Measurements from ENCODE around the gene ATP9A. TPM values are rescaled to one million over a fixed set of nuclear protein-coding genes. Genes with fewer than 3 reads are reported as not detected.

Gene ATP9A
- total and polyA plus RNA-seq, 2 donors (not counting 3 experiments of a cell fraction or from before 2014, with no cell fraction given), result 20.9 to 41.5 TPM

DNA sequence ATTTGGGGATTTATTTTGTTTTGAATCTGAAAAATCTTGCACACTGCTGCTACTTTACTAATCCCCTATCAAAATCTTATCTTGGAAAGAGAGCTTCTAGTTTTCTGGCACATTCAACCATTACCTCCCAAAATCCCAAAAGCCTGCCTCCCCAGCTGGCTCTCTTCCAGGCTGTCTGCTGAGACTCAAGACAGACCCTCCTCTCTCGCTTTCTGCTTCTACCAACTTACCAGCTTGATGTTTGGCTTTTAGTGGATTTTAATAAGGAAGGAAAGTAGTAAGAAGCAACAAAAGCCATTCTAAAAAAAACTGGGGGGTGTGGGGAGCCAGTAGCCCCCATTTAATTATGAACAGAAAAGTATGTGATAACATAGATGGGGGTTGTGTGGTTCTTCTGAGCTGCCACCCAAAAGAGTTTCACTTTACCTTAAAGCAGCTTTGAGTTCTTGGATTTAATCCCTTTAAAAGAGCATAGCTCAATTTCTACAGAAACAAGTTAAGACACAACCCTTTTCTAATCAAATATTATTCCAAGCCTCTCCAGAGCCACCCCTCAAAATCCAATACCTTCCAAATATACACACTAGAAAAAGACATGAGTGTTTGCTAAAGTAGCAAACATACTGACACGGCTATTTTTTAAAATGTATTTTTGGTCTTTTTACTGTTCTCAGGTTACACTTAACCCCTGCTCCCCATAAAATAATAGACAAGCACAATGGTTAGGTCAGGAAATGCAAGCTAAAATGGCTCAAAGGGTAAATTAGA is 71.7 kb downstream of the ATP9A start:
- no TSS peak for BruUV-seq (replicated peaks)

More for the DNA sequence above, 71.7 kb downstream of the ATP9A start:
- FAIRE-seq, result no peak
- Histone ChIP-seq H3K27me3 (ENCODE audit: control insufficient read depth in 2 of 2, insufficient read depth in 2 of 2, low read length in 2 of 2) (no peaks in the 10 kb centered on the region), H3K9me3 (replicated peaks; ENCODE audit: control insufficient read depth, insufficient read depth, low read length) (no peaks in the 10 kb centered on the region), H3K4me3 (replicated peaks in 1 of 3; ENCODE audit: insufficient read depth in 1 of 3, low read depth in 1 of 3, low read length in 3 of 3) (peak overlapping the region in 1 of 3 experiments; percentile 8), H3K27ac (ENCODE audit: insufficient read depth, low read depth, low read length) (peak overlapping the region; percentile 98), H3K4me1 (ENCODE audit: control insufficient read depth, extremely low read depth, insufficient read depth, low read length) (peaks cover 31% of the 10 kb centered on the region), H3K4me2 (ENCODE audit: insufficient read depth, low read length) (peak overlapping the region; percentile 68), H2AFZ (ENCODE audit: low read depth, low read length) (peak overlapping the region; percentile 57), H3K9ac (replicated peaks; ENCODE audit: extremely low read depth, insufficient read depth, low read length) (peak overlapping the region; percentile 88), H4K20me1 (replicated peaks; ENCODE audit: control insufficient read depth, extremely low read depth, insufficient read depth, low read length) (no peaks in the 10 kb centered on the region), H3K9me1 (replicated peaks; ENCODE audit: control insufficient read depth, extremely low read depth, insufficient read depth, low read length) (no peaks in the 10 kb centered on the region), H3K79me2 (ENCODE audit: control insufficient read depth, insufficient read depth, low read length) (no peaks in the 10 kb centered on the region), H3K36me3 (ENCODE audit: control insufficient read depth in 2 of 2, extremely low read depth in 1 of 2, insufficient read depth in 2 of 2, low read length in 2 of 2) (peaks cover 0 to 6% of the 10 kb centered on the region in 2 experiments)
- dilution Hi-C loops (cut with MboI; ENCODE audit: extremely low pct_ligation_motif_present, low sequenced_read_pairs) (no loop called here), intact Hi-C loops (cut with micrococcal nuclease) (loop anchor here (1.0 to 5.0 kb wide), 4 partner anchors 56 to 106 kb away; partner anchors contain the start of genes ATP9A and SALL4)
- POLR2A ChIA-PET, result interaction anchor here (2.0 kb wide), 1 partner anchor 36 kb away, joined by 10 read pairs; no protein-coding TSS in a partner anchor
- CTCF ChIA-PET, result interaction anchor here (0.8 to 3.1 kb wide), 16 partner anchors 9 to 407 kb away, joined by 3 to 15 read pairs (median 4); no protein-coding TSS in a partner anchor
- no peak for TF ChIP-seq GATA2 (IDR thresholded peaks at IDR 0.05; ENCODE audit: insufficient read depth, insufficient read length, low read depth, low read length)
- TF ChIP-seq, protein P1, sequence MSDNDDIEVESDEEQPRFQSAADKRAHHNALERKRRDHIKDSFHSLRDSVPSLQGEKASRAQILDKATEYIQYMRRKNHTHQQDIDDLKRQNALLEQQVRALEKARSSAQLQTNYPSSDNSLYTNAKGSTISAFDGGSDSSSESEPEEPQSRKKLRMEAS (IDR thresholded peaks at IDR 0.05; ENCODE audit: insufficient read depth, insufficient read length), result no peak
- no peak for TF ChIP-seq EZH2 (IDR thresholded peaks at IDR 0.05; ENCODE audit: borderline replicate concordance, low read depth, low read length, severe bottlenecking)
- no peak for TF ChIP-seq MYC (IDR thresholded peaks at IDR 0.05; ENCODE audit: low read depth, low read length)
- no peak for TF ChIP-seq POLR2AphosphoS5 (IDR thresholded peaks at IDR 0.05; ENCODE audit: insufficient read depth, low read depth, low read length)
- TF ChIP-seq, protein P2, sequence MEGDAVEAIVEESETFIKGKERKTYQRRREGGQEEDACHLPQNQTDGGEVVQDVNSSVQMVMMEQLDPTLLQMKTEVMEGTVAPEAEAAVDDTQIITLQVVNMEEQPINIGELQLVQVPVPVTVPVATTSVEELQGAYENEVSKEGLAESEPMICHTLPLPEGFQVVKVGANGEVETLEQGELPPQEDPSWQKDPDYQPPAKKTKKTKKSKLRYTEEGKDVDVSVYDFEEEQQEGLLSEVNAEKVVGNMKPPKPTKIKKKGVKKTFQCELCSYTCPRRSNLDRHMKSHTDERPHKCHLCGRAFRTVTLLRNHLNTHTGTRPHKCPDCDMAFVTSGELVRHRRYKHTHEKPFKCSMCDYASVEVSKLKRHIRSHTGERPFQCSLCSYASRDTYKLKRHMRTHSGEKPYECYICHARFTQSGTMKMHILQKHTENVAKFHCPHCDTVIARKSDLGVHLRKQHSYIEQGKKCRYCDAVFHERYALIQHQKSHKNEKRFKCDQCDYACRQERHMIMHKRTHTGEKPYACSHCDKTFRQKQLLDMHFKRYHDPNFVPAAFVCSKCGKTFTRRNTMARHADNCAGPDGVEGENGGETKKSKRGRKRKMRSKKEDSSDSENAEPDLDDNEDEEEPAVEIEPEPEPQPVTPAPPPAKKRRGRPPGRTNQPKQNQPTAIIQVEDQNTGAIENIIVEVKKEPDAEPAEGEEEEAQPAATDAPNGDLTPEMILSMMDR (IDR thresholded peaks at IDR 0.05; ENCODE audit: extremely low read depth in 1 of 2, insufficient read depth in 1 of 2, low read depth in 1 of 2, low read length in 2 of 2), result no peak
- TF ChIP-seq POLR2A (IDR thresholded peaks at IDR 0.05; ENCODE audit: low read depth, low read length), result no peak
- no peak for TF ChIP-seq FOS (IDR thresholded peaks at IDR 0.05; ENCODE audit: borderline replicate concordance, insufficient read depth, low read length)
- no peak for TF ChIP-seq JUN (IDR thresholded peaks at IDR 0.05; ENCODE audit: borderline replicate concordance, insufficient read depth, insufficient read length, low read depth)
- peak; percentile 65 for DNase-seq (ENCODE audit: low read depth, low spot score)
